Panc1 (cell line): ENCODE measurements around the gene IRX3. TPM values are rescaled to one million over a fixed set of nuclear protein-coding genes. Genes with fewer than 3 reads are reported as not detected.

ENCODE experiments used
- ATAC-seq: fragments of 200-7000 bp; cut with Tn5 transposase; 2 replicates; pipeline ENCODE4 v1.9.1; 2020; ENCODE audit warnings: mild to moderate bottlenecking, moderate library complexity
- BruUV-seq: library from RNA; stranded (reverse); fragments of 400-500 nt; replicated peaks from 2 replicates; lab custom pipeline; 2021; lab: Mats Ljungman, UMichigan
- CTCF ChIA-PET: fragments of 300-600 bp; sonication (Branson Sonifier 250); formaldehyde crosslinking; loops from one replicate; lab custom pipeline; 2022; ENCODE audit warnings: antibody characterized with exemption; lab: Charles Lee
- POLR2A ChIA-PET: fragments of 300-600 bp; sonication (Branson Sonifier 250); formaldehyde crosslinking; loops from one replicate; lab custom pipeline; 2022; ENCODE audit warnings: antibody characterized with exemption; lab: Charles Lee
- DNase-seq: peaks from one replicate; pipeline ENCODE4 v3.0.0-alpha.2; 2010; ENCODE audit warnings: low read depth, low spot score
- H3K27ac ChIP-seq: 2 replicates; pipeline ENCODE4 v1.5.1; 2011; ENCODE audit warnings: mild to moderate bottlenecking, low read length, inconsistent platforms
- H3K27me3 ChIP-seq: fragments of 200-500 bp; sonication (Bioruptor generic); 2 replicates; pipeline ENCODE4 v1.6.0; 2014; ENCODE audit warnings: low read length, inconsistent platforms; ENCODE audit not compliant: control insufficient read depth, insufficient read depth
- H3K36me3 ChIP-seq: fragments of 200-500 bp; sonication (Bioruptor generic); 2 replicates; pipeline ENCODE4 v1.5.1; 2014; ENCODE audit warnings: inconsistent platforms, mild to moderate bottlenecking, low read length, moderate library complexity; ENCODE audit not compliant: control insufficient read depth, insufficient read depth
- H3K4me1 ChIP-seq: 2 replicates; pipeline ENCODE4 v1.5.1; 2011; ENCODE audit warnings: inconsistent platforms, mild to moderate bottlenecking, low read length, moderate library complexity; ENCODE audit not compliant: control insufficient read depth, insufficient read depth
- H3K4me3 ChIP-seq, 2 experiments: 2 replicates each; pipeline ENCODE4 v1.5.1; 2011 to 2012; ENCODE audit warnings: low read depth in 2 of 2, low read length in 2 of 2, mild to moderate bottlenecking in 2 of 2, inconsistent platforms in 1 of 2, moderate library complexity in 1 of 2
- H3K9me3 ChIP-seq: fragments of 200-500 bp; sonication (Bioruptor generic); 2 replicates; pipeline ENCODE4 v1.5.1; 2014; ENCODE audit warnings: low read depth, mild to moderate bottlenecking, inconsistent platforms, low read length, moderate library complexity; ENCODE audit not compliant: control insufficient read depth, insufficient read depth
- POLR2AphosphoS5 ChIP-seq: IDR thresholded peaks from 2 replicates; pipeline ENCODE4 v1.6.1; 2012; ENCODE audit warnings: mild to moderate bottlenecking, low read depth, low read length, moderate library complexity
- REST ChIP-seq, 2 experiments: IDR thresholded peaks; 2 replicates each; pipeline ENCODE4 v1.6.1; 2011 to 2012; ENCODE audit warnings: low read depth in 2 of 2, control low read depth in 1 of 2, low read length in 1 of 2, mild to moderate bottlenecking in 1 of 2, moderate library complexity in 1 of 2; ENCODE audit not compliant: insufficient read depth in 1 of 2
- SIN3A ChIP-seq: IDR thresholded peaks from 2 replicates; pipeline ENCODE4 v1.6.1; 2012; ENCODE audit warnings: low read depth, mild to moderate bottlenecking, low read length, moderate library complexity, borderline replicate concordance; ENCODE audit not compliant: insufficient read depth
- TCF7L2 ChIP-seq: IDR thresholded peaks from 2 replicates; pipeline ENCODE4 v1.6.1; 2011; ENCODE audit warnings: mild to moderate bottlenecking, low read depth, low read length, inconsistent platforms
- in situ Hi-C: cut with HindIII; loops from 2 replicates; pipeline ENCODE4 v1.10.0; 2016; ENCODE audit warnings: low sequenced_read_pairs, low pct_unique_long_range_greater_than_20kb
- intact Hi-C: fragments of 100-400 bp; cut with micrococcal nuclease; formaldehyde crosslinking; loops from one replicate; pipeline ENCODE4 v1.10.0; 2022; ENCODE audit not compliant: unreplicated experiment
- total RNA-seq: library from RNA; stranded (reverse); gene quantifications from one replicate; pipeline ENCODE4 v1.2.1, GENCODE V29; 2021; ENCODE audit not compliant: unreplicated experiment
- TF ChIP-seq, protein P1 (sequence below): fragments of 450-650 bp; IDR thresholded peaks from 2 replicates; pipeline ENCODE4 v1.5.1; 2017; ENCODE audit warnings: mild to moderate bottlenecking

Gene IRX3
- total RNA-seq, 1 experiment from 2014 or later: 7.0 TPM

DNA sequence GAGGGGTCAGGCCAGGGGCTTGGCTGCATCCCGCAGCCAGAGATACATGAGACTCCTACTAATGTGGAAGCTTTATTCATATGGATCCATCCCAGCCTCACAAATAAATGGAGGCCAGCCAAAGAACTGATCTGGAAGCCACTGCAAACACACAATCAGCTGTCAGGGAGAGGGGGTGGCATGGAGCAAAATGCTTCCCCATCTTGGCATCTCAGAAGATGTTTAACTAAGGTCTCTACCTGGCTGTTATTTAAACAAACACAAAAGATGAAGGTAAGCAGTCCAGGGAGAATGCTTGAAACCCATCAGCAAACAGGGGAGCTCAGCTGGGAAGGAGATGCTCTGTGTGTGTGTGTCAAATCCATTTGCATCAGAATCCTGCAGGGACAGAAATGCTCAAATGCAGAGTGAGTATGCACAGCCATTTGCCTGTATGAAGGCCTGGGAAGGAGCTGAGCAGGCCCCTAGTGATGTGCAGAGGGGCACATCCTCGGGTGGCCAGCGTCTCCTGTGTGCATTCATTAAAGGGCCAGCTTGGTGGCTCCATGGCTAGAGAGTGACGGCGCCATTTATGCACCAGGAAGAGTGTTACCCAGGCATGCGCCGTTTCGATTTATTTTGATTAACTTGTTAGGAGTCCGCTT lies 34.2 kb upstream of the IRX3 start:
- H3K27ac ChIP-seq: no peak overlapping the region
- ChIA-PET CTCF (no interaction called here), POLR2A (no interaction called here)
- H3K36me3 ChIP-seq: no peaks in the 10 kb centered on the region
- ATAC-seq (no peak), DNase-seq (no peak)
- no peaks in the 10 kb centered on the region for H3K4me1 ChIP-seq
- intact Hi-C loops: no loop called here
- H3K9me3 ChIP-seq: no peaks in the 10 kb centered on the region
- H3K4me3 ChIP-seq: no peak overlapping the region
- in situ Hi-C loops: no loop called here
- no TSS peak for BruUV-seq
- H3K27me3 ChIP-seq: no peaks in the 10 kb centered on the region
- TF ChIP-seq SIN3A (no peak), TCF7L2 (no peak), REST (IDR thresholded peaks at IDR 0.05; ENCODE audit: insufficient read depth in 1 of 2, low read depth in 2 of 2, low read length in 1 of 2) (no peak), POLR2AphosphoS5 (no peak)
- TF ChIP-seq, protein P1, sequence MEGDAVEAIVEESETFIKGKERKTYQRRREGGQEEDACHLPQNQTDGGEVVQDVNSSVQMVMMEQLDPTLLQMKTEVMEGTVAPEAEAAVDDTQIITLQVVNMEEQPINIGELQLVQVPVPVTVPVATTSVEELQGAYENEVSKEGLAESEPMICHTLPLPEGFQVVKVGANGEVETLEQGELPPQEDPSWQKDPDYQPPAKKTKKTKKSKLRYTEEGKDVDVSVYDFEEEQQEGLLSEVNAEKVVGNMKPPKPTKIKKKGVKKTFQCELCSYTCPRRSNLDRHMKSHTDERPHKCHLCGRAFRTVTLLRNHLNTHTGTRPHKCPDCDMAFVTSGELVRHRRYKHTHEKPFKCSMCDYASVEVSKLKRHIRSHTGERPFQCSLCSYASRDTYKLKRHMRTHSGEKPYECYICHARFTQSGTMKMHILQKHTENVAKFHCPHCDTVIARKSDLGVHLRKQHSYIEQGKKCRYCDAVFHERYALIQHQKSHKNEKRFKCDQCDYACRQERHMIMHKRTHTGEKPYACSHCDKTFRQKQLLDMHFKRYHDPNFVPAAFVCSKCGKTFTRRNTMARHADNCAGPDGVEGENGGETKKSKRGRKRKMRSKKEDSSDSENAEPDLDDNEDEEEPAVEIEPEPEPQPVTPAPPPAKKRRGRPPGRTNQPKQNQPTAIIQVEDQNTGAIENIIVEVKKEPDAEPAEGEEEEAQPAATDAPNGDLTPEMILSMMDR: no peak

- ChIA-PET CTCF (no interaction called here), POLR2A (no interaction called here)
- H3K27ac ChIP-seq: no peak overlapping the region
- no peak overlapping the region for H3K4me3 ChIP-seq
- in situ Hi-C loops (no loop called here), intact Hi-C loops (no loop called here)
- ATAC-seq: no peak
- H3K27me3 ChIP-seq: no peaks in the 10 kb centered on the region
- TF ChIP-seq SIN3A: no peak
- TF ChIP-seq POLR2AphosphoS5: no peak
- no peak for TF ChIP-seq REST (IDR thresholded peaks at IDR 0.05; ENCODE audit: insufficient read depth in 1 of 2, low read depth in 2 of 2, low read length in 1 of 2)
- no peak for TF ChIP-seq TCF7L2
- TF ChIP-seq, protein P1: no peak
- no peaks in the 10 kb centered on the region for H3K36me3 ChIP-seq
- DNase-seq: no peak
- no peaks in the 10 kb centered on the region for H3K9me3 ChIP-seq
- BruUV-seq: no TSS peak
- H3K4me1 ChIP-seq: no peaks in the 10 kb centered on the region
Observed at GRCh38 chr16:54318941-54319340, 32.4 kb upstream of the IRX3 start.
